Hematopoietic multipotent progenitor cell treated with erythropoietin and hydrocortisone succinate and interleukin-3 and kit ligand, for 8 days (in vitro differentiated cells): ENCODE data around the gene ASIC4.

Experiments used
- DNase-seq: peaks from one replicate; pipeline ENCODE4 v3.0.0-alpha.2; 2015

ASIC4 gene

GRCh38 chr2:219554350-219554749, 40.1 kb downstream of the ASIC4 start:
- DNase-seq: no peak

DNA sequence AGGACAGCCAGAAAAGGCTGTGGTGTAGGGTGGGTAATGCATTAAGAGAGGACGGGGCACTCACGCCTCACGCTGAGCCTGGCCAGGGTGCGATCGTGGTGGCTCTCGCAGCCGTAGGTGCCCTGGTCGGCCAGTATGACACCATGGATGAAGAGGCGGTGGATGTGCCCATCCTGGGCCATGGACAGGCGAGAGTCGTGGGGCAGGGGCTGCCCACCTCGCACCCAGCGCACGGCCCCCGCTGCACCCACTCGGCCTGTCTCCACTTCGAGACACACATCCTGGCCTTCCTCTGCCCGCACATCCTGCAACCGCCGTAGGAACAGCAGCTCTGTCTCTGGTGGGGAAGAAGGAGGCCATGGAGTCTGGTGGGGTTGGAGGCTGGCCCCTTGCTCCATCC, 41.7 kb downstream of the ASIC4 start:
- DNase-seq: no peak

DNA sequence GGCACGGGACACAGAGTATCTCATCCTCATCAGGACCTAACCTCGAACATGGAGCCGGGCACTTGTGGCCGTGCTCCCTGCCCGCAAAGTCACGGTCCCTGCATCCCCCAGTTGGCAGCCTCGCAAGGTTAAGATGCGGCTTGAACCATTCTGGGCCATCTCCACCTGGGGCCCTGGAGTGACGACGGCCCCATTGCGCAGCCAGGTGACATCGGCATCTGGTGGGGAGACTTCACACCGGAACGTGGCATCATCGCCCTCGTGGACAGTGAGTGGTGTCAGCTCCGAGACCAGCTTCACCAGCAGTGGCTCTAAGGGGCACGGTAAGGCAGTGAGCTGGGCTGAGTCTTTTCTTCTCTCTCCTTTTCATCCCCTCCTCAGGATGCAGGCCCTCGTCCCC, 42.1 kb downstream of the ASIC4 start:
- no peak for DNase-seq

- DNase-seq: no peak
These were observed 43.0 kb downstream of the ASIC4 start for GRCh38 chr2:219557320-219557719.

DNA sequence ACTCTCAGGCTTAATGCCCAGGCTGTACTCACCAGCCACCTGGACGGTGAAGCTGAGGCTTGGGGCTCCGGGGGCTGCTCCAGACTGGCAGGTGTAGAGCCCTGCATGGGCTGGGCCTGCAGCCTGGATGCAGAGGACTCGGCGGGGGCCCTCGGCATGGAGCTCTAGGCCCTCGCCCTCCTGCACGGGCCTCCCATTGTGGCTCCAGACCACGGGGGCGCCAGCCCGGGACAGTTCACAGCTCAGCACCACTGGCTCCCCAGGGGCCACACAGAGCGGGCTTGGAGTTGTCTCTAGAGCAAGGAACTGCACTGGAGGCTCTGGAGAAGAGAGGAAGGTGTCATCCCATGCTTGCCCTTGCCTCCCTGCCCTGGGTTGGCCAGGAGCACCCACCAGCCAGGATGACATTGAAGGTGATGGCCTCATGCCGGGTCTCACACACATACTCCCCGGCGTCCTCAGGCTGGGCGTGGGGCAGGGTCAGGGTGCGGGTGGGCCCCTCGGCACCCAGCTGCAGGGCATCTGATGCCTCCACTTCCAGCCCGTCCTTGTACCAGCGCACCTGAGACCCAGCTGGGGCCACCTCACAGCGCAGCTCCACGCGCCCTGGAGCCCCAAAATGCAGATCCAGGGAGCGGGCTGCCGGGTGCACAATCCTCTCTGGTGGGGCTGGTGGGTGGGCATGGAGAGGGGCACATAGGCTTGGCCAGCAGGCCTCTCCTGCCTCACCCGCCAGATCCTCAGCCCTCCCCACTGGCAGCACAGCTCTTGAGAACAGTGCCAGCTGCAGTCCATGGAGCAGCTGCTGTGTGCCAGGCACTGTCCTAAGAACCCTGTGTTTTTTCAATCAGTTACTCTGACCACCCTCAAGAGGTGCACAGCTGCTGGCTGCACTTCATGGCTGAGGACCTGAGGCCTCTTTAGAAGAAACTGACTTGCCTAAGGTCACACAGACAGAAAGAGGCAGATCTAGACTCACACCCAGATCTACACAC, 43.8 kb downstream of the ASIC4 start:
- no peak for DNase-seq

DNA sequence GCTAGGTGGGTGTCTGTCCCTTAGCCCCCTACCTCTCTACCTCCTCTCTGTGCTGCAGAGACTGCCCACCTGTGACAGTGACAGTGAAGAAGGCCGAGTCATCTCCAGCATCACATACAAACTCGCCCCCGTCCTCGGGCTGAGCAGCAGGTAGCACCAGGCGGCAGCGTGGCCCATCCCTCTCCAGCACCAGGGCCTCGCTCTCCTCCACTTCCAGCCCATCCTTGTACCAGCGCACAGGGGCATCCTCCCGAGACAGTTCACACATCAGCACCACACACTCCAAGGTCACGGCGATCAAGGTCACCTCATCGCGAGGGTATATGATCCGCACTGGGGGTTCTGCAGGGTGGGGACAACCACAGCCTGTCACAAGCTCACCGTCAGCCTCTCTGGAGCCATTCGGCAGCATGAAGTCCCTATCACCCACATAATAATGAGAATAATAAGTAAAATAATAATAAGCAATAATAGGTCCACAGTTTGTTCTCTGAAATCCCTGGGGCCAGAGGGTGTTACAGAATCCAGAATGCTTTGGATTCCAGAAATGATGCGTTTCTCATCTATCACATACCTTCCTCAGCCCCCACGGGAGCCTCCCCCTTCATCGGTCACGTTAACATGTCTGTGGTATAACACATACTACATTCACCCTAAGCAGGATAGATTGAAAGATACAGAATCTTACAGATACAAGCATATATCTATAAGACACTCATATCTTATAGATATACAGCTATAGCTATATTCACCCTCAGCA, 45.1 kb downstream of the ASIC4 start:
- DNase-seq: no peak

DNA sequence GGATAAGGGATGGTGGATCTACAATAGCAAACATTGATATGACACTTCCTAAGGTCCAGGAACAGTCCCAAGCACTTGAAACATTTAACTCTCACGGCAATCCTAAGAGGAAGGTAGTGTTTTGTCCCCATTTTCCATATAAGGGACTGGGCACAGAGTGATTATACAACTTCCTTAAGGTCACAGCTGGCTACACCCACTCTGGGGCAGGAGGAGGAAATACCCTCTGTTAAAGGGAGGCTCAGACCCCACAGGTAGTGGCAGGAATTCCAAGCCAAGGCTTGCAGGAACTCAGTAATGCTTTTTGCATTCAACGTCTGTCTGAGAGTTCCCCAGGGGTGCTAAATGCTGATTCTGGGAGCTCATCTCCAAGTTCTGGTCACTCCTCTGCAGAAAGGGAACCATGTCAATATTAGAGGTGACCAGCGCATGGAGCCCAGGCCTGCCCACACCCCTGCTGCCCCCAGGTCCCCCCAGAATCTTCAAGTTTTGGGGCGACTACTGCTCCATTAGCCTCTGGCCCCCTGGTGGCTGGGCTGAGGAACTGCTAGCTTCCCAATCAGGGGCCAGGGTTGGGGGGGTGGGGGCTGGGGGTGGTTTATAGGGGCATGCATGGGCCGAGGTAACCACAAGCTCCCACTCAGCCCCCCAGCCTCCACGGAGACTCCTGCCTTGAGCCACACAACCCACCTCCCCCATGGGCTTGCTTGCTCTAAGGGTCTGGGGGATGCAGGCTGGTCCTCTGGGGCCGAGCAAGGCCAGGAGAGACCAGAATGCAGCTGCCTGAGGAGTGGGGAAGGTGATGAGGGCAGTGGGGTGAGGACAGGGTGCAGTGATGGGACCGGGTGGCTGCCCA, 46.0 kb downstream of the ASIC4 start:
- DNase-seq: no peak

- DNase-seq: no peak
These were observed 46.6 kb downstream of the ASIC4 start for GRCh38 chr2:219560893-219561178.

DNA sequence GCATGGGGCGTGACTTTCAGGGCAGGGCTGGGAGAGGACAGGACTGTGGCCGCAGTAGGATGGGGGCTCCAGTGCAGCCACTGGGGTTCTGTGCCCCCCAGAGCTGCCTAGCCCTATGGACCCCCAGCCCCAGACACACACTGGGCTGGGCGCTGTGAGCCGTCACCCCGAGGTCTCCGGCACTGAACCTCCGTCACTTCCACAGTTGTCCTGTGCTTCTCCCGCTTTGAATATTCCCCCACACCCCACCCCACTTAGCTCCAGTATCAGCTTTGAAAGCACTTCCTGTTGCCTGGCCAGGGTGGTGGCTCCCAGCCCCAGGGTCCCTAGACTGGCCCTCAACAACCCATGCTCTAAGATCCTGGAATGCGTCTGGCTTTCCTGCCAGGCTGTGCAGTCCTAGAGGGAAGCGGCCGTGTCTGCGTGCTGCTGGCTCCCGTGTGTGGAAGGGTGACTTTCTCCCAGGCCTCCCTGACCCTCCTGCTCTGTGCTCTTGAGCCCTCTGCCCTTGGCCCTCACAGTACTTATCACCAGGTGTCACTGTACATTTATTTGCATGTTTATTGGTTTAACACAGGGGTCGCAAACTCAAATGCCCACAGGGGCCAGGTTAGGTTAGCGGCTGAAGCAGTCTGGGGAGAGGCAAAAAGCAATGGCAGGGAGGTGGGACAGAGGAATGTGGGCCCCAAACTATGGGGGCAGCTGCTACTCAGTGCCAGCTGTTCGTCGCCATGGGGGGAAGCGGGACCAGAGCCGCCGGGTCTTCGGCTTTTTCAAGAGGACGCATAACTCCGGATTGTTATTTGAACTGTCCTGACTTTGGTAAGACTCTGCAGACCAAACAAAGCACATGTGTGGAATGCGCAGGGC, 47.1 kb downstream of the ASIC4 start:
- no peak for DNase-seq

DNA sequence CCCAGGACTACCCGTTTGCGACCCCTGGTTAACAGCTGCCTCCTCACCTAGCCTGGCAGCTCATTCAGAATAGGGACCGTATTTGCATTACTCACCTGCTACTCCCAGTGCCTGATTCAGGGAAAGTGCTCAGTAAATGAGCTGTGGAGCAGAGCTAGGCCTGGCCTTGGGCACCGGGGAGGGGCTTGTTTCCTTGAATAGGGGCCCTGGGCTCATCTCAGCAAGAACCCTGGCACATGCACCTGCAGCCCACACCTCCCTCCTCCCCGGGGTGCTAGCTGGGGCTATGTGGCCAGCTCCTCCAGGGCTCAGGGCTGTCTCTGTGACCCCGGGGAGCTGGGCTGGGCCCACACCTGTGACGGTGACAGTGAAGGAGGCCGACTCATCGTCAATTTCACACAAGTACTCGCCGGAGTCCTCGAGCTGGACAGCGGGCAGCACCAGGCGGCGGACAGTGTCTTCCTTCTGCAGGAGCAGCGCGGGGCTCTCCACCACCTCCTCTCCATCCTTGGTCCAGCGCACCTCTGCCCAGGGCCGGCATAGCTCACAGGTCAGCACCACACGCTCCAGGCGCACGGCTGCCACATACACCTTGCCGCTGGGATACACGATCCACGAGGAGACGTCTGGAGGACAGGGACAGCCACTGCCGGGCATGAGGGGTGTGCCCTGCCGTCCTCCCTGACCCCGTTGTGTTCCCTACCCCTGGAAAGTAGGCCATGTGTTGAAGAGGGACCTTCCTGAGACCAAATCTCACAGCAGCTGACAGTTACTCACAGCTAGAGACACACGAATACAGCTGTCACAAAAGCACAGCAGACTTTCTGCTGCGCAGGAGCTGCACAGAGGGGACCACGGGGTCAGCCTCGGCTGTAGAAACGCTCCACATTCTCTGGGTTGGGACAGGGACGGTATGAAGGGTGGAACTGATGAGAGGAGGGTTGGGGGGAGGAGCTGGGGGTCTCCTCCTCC, 48.1 kb downstream of the ASIC4 start:
- no peak for DNase-seq

DNA sequence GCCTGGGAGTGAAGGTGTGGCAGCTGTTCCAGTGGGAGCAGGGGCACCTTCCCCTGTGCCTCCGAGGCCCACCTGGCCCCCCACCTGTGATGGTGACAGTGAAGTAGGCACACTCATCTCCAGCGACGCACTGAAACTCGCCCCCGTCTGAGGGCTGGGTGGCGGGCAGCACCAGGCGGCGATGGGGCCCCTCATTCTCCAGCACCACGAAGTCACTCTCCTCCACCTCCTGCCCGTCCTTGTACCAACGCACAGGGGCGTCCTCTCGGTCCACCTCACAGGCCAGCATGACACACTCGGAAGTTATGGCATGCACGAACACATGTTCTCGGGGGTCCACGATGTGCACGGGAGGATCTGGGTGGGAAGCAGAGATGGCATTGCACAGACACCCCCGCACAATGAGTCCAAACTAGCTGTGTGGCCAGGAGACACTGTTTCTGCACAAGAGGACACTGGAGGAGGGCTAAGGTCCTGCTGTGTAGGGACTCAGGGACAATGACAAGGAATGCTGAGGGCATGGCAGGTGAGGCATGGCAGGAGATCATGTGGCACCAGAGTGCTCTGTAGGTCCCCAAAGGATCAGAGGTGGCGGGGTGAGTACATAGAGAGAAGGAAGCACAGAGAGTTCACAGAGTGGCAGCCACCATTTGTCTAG, 49.1 kb downstream of the ASIC4 start:
- DNase-seq: no peak

DNA sequence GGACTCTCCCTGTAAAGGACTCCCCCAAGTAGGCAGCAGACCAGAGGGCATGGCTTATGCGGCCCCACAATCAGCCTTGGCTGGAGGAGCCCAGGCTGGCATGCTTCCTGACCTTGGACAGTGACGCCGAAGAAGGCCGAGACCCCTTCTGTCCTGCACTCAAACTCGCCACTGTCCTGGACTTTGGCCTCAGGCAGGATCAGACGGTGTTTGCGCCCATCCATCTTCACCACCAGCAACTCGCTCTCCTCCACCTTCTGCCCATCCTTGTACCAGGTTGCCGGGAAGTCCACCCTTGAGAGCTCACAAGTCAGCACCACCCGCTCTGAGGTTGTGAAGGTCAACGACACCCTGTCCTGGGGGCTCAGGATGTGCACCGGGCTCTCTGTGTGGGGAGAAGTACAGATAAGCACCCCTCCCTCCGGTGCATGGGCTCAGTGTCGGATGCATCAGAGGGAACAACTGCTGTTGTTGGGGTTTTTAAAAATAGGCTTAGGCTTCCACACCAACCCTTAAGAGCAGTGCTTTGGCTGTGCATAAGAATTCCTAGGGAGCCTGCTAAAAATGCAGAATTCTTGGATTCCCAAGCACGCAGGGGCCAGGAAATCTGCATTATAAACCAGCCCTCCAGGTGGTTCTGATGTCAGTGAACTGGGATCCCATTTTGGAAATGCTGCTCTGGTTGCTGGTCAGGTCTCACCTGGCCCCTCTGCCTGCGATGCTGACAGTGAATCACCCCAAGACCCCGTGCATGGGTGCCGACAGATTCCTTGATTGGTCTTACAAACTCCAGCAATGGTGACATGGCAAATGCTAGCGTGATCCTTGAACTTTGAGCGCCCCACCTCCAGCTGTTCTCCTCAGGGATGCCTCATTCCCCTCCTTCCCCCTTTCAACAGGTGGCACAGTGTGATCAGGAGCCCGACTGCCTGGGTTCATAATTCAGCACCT, 51.1 kb downstream of the ASIC4 start:
- no peak for DNase-seq

DNA sequence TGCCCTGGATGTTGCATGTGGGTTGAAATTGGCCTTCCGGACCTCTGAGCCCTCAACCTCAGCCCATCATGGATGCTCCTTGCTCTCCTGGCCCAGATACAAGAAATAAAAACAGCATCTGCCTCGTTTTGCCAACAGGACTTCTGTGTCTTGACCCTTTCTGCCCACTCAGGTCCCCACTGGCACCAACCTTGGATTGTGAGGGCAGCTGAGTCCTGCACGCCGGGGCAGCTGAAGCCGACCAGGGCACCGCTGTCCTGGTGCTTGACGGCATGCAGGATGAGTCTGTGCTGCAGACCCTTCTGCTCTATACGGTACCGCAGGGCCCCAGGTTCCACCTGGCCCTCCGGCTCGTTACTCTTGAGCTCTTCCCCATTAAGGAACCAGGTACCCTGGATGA, 52.4 kb downstream of the ASIC4 start:
- no peak for DNase-seq

DNA sequence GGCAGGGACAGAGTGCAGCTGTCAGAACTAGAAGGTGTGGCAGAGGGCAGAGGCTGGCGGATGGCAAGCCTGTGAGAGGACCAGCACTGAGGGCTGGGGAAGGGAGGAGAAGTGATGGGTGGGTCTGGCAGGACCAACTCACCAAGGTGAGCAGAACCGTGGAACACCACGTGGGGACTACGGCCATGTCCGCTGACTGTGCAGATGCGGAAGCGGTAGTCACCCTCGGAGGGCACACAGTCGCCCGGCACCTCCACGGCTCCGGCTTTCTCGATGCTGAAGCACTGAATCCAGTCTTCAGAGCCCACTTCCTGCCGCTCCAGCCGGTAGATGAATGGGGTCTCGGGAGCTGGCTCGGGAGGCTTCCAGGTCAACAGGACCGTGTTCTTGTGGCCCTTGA, 52.8 kb downstream of the ASIC4 start:
- DNase-seq: no peak

GRCh38 chr2:219567791-219568361, 53.6 kb downstream of the ASIC4 start:
- no peak for DNase-seq

DNA sequence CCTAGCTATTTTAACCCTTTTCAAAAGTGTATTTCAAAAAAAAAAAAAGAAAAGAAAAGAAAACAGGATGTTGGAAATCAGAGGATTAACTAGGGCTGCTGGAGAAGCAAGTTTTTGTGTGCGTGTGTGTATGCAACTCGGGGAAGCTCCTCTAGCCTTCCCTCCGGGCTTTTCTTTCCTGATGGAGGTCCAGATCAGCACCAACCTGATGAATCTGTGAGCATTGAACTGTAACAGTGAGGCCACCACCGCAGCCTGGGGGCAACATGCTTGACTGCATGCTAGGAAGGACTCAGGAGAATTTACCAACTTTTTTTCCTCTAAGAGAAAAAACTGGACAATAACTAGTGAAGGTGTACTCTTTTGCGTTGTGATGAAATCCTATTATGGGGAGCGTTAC, 54.8 kb downstream of the ASIC4 start:
- no peak for DNase-seq

DNA sequence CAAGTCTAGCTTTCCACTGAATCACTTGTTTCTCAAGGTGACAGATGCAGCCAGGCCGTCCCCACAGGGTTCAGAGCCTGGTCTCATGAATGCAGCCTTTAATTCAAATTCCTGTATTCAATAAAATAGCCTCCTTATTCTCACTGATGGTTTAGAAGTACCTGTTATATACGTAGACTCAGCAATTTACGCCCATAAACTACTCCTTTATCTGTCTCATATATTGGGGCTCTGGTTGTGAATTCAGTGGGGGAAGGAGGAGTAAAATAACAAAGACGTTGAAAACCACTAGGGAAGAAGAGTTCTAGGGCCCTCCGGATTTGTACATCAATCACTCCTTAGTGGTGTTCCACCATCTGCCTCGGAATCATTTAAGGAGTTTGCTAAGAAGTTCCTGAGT, 55.4 kb downstream of the ASIC4 start:
- no peak for DNase-seq

DNA sequence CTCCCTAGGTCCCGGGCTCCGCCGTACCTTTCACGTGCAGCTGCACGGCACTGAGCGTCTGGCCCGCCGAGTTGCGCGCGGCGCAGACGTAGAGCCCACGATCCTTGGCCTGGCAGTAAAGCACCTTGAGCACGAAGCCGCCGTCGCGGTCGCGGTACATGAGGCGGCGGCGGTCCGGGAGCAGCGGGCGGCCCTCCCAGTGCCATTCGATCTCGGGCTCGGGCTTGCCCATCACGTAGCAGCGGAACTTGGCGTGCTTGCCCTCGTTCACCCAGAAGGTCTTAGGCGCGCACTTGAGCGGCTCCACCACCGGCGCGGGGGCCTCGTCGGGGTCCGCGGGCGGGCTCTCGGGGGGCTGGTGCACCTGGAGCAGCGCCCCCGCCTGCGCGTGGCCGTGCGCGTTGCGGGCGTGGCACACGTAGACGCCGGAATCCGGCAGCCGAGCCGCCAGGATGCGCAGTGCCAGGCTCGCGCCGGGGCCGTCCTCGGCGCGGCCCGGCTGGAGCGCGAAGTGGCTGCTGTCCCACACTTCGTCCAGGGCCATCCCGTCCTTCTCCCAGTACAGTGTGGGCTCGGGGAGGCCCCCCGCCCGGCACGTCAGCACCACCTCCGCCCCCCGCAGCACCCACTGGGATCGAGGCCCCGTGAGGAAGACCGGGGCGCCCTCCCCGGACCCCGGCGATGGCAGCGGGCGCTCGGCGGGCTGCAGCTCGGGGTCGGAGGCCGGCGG, 56.1 kb downstream of the ASIC4 start:
- DNase-seq: no peak
